Right renal cortex interstitium (tissue), 3 donors: Measurements from ENCODE around the gene ITPK1. TPM values are rescaled to one million over a fixed set of nuclear protein-coding genes. Genes with fewer than 3 reads are reported as not detected.

Experiments
- DNase-seq, 3 donors: peaks; one replicate each; pipeline ENCODE4 v3.0.0-alpha.2; 2013; ENCODE audit warnings: low read depth in 3 of 3, low spot score in 2 of 3
- polyA plus RNA-seq, 3 donors: library from polyadenylated mRNA; unstranded; fragments of 120-200 nt; gene quantifications; one replicate each; pipeline ENCODE4 v1.2.1, GENCODE V29; 2013; ENCODE audit not compliant: insufficient read length in 3 of 3

ITPK1 gene
- polyA plus RNA-seq, 3 donors, result 28.5 to 33.7 (median 29.7) TPM

DNA sequence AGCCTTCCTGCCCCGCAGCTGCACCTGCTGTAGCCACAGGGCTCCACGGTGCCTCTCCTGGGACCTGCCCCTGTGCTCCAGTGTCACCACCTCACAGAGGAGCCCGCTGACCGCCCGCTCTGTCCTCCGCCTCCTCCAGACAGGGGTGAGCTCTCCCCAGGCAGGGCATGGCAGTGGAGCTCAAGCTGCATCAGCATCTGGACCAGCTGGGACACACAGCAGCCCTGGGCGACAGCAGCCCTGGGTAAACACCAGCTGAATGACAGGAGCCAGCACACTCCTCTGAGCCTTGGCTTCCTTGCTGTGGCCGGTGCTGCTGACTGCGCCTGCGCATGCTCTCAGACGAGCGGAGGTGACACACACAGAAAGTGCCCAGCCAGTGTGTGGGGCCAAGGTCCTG lies 170.7 kb downstream of the ITPK1 start:
- DNase-seq, result no peak

DNA sequence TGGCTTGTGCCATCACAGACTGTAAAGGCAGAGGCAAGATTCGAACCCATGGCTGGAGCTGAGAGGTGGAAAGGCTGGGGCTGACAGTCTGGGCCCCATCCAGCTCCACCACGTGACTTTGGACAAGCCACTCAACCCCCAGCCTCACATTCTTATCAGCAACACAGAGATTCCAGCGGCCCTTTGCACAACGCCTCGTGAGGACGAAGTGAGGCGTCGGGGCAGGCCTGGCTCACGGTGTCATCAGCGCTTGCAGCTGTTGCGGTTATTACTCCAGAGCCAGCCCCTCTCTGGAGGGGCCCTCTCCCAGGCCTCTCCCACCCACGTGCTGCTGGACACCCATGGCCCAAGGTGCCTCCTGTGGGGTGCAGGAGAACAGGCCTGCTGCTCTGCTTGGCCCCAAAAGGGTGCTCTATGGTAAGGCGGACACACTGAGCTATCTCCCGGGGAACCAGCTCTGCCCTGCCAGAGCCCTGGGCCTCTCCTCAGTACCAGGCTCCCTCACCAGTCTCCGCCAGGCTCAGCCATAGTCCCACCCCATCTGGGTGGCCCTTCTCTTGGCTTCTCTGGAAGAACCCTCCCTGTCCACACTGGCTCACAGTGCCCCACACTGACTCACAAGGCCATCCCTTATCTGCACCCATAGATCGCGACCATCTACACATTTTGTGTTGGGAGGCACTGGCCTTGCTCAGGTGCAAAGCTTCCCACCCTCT lies 171.7 kb downstream of the ITPK1 start:
- DNase-seq, result no peak

DNA sequence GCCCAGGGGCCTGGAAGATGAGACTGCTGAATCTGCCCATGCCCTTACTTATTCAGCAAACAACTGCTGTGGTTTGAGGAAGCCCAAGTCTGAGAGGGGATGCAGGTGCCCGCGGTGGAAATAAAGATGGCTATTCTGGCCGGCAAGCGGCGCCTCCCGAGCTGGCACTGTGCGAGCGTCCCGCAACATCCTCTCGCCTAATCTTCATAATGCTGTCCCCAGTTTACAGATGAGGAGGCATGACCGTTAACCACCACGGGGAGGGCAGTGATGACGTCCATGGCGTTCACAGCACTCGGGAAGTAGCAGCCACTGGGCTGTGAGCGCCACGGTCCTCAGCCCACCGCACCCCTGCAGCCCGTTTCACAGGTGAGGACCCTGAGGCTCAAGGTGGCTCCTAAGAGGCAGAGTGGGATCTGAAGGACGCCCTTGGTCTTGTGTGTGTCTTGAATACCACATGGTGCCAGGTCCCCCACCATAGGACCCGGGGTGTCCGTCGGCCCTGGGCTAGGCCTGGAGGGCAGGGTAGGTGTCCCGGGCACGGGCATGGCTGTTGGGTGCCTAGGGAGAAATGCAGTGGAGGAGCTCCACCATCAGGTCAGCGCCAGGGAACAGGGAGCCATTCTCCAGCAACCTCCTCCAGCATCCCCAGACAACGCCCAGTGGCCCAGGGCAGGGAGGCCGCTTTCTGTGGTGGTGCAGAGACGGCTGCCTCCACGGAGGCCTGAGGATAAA lies 172.6 kb downstream of the ITPK1 start:
- DNase-seq, result no peak

DNA sequence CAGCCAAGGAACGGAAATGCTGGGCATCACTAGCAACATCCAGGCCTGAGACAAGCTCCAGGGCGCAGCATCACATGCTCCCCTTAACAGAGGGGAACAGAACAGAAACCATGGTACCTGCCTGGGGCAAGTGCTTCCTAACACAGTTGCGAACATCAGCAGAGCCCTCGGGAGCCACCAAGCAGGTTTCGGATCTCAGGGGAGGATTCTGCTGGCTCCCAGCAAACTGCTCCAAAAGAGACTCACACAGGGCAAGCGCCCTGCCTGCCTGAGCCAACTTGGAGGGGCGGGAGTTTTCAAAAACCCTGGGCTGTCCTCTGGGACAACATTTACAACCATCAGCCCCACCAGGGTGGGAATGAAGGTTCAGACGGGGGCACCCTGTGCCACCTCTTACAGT lies 173.1 kb downstream of the ITPK1 start:
- no peak for DNase-seq

DNA sequence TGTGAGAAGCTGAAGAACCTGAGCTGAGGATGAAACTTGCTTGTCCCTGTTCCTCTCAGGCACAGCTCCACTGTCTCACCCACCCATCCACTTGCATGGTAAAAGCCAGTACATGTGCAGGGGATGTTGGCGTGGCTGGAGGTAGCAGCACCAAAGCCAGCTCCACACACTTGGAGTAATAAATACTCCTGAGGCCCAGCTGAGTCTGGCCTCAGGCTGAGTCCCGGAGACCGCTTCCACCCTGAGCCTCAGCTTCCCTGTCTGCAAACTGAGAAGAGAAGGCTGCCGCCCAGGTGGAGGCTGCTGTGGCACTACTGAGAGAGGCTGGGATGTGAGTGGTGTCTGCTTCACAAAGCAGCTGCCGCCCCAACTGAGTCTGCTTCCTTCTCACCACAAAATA lies 173.6 kb downstream of the ITPK1 start:
- no peak for DNase-seq

DNA sequence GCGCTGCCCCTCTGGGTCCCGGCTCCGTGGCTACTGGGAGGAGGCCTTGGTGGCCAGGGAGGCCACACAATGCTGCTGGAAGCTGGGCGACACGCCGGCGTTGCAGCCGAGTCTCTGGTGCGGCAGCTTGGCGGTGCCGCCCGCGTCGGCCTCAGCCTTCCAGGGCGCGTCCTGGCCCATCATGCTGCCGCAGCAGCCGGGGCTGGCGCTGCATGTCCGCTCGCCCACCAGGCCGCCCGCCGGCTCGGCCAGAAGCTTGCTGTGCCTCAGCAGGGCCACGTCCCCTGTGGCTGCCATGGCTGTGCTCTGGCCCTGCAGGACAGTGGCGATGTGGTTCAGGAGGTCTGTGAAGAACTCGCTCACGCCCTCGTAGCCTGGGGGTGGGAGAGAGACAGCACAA lies 174.2 kb downstream of the ITPK1 start:
- DNase-seq, result no peak

DNA sequence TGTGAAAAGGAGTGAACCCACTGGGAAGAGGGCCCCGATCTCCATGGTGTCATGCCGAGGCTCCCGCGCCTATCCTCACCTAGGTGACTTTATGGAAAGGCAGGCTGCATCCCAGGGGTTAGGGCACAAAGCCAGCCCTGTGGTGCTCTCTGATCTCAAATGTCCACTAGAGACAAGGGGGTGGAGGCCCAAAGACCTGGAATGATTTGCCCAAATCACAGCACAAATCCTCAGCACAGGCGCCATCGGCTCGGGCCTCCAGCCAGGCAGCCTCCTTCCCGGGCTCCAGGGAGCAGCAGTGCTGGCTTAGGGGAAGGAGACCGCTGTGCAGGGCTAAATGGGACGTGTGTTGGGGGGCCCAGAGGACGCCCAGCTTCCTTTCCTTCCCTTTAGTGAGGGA lies 175.2 kb downstream of the ITPK1 start:
- DNase-seq, result no peak

DNA sequence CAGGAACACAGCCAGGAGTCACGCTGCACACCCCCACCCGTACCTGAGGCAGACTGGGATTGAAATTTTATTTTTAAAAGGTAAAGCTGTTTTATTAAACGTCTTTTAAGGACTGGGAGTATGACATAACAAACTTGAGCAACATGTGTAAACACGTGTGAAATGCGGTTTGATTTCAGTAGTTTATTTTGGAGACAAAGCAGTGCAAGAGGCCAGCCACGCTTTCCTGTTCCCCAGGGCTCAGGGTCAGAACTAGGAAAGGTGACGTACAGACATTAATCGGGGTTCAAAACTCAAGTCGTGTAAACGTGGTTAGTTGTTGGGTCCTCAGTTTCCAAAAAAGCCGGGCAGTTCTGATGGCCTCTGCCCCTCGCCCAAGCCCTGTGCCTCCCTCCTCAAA lies 176.0 kb downstream of the ITPK1 start:
- no peak for DNase-seq

DNA sequence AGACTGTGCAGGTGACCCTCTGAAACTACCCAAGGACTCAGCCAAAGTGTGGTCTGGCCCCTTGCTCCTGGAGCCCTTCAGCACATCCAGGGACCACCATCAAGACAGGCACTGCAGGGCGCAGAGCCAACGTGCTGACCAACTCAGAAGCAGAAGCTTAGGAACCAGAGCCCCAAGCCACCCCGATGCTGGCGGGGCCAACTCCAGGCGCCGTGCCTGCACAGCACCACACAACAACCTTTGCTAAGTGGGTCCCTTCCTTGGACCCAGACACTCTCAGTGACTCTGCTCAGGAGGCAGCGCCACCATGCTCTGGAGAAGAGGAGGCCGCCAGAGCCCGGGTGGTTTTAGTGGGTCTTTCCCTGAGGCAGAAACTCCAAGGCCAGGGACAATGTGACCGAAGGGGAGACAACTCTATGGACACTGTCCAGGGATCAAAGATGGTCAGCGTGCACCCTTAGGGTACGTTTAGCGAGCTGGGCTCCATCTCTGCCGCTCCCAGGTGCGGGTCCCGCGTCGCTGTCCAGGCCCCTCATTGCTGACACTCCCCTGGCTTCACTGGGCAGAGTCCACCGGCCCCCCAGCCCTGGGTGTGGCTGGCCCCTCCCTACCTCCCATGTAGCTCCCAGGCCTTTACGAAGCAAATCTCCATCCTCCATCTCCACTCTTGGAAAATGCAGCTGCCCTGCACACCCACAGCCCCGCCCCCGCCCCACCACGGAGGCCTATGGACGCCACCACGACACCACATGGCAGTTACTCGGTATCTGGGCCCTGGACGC lies 176.6 kb downstream of the ITPK1 start:
- no peak for DNase-seq

DNA sequence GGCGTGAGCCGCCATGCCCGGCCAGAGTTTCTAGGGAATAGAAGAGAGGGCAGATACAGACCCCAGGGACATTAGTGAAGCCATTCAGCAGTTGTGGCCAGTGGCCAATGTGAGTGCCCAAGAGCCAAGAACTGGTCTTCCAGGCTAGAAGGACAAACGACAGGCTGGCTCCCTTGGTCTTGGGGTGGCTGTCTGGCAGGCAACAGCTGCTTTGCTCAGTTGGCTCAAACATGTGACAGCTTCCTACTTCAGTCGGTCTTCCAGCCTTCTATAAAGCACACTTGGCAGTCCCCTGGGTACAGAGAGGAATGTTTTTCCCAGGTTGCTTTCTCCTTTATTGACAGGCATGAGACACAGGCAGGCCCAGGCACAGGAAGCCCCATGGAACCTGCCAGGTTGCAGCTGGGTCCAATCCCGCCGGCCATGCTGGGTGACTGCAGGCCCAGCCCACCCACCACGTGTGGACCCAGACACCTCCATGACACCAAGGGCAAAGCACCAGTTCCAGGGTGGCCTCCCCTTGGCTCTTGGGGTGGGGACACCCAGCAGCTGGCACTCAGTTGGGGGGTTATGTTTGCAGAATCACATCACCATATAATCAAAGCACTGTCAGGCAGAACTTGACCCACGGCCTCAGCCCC lies 177.4 kb downstream of the ITPK1 start:
- no peak for DNase-seq

DNA sequence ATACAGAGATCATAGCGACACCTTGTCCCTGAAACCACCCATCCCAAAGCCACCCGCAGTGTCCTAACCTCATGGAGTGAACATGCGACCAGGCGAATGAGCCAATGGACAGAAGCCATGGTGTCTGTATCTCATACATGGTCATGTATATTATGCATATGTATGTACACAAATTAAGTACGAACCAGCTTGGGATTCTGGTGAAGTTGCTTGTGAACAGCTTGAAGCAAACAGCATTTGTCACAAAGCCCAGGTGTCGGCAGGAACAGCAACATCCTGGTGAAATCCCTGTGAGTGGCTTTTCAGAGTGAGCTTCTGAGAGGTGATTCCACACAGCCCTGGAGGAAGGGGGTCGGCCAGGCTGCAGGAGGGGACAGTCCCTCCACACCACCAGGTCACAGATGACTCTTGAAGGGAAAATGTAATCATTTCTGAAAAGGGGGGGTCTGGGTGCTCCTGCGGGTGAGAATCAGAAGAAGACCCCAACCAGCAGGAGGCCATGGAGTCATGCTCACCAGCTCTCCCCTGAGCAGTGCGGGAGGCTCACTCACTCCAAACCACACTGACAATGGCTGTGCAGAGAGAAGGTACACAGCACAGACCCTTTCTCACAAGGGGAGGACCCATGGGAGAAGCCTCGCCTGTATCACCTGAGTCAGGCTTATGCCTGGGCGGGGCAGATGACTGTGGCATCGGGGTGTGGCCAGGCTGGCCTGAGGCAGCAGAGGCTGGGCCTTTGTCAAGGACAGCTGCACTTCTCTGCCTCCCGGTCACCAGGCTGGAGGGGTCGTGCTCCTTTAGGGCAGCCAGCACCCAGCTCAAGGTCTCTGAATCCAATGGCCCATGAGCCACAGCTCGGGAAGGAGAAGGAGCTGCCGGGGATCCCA lies 178.4 kb downstream of the ITPK1 start:
- DNase-seq, result no peak

DNA sequence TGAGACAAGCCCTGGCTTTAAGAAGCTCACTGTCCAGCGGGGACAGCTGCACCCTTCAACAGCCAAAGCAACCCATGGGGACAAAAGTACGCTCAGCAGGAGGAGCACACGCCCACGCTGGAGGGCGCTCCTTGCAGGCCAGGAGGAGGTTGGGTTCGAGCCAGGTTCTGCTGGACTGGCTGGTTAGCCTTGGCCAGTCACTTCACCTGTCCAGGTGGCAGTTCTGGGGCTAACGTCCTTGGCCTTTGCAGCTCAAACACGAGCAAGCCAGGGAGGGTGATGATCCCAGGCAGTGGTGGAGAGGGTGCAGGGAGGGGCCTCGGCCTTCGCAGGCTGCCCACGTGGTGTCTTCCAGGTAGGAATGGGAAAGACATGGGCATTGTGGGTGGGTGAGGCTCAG lies 179.6 kb downstream of the ITPK1 start:
- DNase-seq, result no peak

DNA sequence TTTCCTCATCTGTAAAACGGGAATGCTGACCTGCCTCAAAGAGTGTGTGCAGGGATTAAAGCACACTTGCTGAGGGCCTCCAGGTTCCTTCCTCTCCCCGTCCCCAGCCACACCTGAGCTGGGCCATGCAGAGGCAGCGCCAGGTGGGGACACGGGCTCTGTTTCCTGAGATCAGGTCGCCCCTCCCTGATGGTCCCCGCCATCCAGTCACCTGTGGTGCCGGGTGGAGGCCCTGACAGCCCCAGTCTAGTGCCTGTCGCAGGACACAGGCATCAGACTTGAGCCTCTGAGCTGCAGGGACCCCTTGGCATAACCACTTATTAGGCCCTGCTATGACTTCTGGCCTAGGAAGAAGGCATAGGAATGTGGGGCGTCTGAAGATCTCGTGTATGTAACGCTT lies 180.3 kb downstream of the ITPK1 start:
- no peak for DNase-seq

DNA sequence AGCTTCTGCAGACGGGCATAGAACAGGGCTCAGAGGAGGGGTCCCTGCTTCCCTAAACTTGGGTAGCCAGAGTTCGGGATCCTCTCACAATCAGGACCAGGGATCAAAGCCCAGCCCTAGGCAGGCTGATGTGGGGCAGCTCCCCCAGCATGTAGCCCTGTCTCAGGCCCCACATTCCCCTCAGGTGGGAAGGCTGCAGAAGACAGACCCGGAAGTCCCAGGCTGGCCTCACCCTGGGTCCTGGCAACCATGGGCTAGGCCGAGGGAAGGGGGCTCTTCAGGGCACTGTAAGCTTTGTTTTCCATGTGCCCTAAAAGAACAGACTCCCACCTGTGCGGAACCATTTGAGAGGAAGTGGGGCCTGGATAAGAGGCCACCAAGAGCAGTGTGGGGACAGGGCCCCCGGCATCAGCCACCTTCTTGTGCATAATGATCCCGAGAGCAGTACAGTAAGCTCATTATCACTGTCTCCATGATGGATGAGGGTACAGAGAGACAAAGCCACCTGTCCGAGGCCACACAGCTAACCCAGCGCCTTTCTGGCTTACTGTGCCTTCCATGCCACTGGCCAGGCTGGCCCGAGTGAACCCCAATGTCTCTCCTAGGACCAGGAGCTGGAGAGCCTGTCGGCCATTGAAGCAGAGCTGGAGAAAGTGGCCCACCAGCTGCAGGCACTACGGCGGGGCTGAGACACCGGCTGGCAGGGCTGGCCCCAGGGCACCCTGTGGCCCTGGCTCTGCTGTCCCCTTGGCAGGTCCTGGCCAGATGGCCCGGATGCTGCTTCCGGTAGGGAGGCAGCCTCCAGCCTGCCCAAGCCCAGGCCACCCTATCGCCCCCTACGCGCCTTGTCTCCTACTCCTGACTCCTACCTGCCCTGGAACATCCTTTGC lies 181.3 kb downstream of the ITPK1 start:
- no peak for DNase-seq

DNA sequence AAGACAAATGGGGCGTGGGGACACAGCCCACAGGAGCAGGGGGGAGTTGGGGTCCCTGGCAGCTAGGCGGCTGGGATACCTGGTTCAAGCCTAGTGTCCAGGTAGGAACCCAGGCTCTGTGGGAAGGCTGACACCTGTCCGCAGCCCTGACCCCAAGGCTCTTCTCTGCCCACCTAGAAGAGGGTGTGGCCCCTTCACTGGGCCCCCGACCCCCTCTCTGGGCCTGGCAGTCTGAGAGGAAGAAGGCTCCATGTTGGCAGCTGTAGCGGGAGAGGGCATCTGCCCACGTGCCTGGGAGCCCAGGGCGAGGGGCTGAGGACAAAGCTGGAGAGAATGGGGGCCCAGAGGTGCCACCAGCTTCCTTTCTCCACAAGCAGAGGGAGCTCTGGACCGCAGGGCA lies 182.2 kb downstream of the ITPK1 start:
- no peak for DNase-seq

DNA sequence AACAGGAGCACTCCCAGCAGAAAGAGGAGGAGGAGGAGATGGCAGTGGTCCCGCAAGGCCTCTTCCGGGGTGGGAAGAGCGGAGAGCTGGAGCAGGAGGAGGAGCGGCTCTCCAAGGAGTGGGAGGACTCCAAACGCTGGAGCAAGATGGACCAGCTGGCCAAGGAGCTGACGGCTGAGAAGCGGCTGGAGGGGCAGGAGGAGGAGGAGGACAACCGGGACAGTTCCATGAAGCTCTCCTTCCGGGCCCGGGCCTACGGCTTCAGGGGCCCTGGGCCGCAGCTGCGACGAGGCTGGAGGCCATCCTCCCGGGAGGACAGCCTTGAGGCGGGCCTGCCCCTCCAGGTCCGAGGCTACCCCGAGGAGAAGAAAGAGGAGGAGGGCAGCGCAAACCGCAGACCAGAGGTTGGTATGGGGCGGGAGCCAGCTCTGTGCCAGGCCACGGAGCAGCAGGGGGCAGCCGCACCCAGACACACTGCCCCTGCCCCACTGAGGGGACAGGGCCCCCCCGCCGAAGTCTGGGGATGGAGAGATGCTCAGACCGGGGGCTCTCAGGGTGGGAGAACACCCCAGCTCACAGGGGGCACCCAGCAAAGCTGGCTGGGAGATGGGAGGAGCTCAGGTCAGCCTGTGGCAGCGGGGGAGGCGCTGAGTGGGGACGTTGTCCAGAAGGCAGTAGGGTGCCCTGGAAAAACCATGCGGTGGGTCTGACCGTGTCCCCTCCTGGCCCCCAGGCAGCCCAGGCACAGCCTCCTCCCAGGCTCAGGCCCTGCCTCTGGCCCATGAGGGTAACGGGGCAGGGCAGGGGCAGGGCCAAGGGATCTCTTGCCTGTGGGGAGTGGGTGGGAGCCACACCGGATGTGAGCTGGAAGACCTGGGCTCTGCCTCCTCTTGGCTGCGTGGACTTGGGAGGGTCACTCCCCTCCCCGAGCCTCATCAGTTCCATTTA lies 183.0 kb downstream of the ITPK1 start:
- no peak for DNase-seq

DNA sequence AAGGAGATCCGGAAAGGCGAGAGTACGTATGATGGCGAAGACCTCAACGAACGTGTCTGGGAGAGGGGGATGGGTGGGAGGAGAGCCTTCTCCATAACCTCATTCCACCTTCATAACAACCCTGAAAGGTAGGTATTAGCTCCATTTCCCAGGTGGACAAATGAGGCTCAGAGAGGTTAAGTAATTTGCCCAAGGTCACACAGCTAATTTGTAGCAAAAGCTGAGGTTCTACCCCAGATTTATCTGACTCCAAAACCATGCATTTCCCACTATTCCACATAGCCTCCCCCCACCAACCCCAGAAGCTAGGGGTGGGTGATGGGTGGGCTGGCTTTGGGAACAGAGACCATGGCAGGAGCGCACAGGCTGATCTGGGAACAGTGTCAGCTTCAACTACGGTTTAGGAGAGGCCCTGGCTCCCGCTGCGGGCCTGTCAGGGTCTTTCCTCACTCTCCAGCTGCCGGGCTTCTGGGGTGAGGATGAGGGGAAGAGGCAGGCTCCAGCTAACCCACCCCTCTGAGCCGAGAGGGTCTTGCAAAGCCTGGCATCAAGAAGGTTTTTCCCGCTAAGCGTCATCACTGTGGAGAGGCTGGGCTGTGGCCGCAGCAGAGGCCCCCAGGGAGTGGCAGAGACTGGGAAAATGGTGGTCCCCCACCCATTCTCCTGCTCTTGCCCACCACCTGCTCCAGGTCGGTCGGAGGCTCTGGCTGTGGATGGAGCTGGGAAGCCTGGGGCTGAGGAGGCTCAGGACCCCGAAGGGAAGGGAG lies 183.9 kb downstream of the ITPK1 start:
- no peak for DNase-seq
